ENCODE data around the gene PTPRD. TPM values are rescaled to one million over a fixed set of nuclear protein-coding genes. Genes with fewer than 3 reads are reported as not detected.

PTPRD gene
- total RNA-seq, 1 donor from 2014 or later: 109 TPM

DNA sequence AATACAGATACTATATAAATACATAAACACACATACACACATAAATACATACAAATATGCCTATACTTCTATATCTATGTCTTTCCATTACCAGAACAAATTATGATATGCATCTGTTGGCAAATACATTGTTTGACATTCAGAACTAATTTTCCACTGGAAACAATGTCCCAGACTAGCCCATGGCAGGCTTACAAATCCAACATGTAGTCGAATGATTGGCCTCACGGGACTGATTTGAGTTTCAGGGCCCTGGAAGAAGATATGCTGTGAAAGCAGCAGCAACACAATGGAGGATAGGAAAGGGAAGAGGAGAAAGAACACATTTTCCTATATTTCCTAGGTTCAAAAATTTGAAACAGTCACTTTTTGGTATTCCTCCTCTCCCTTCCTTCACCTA lies 1932.1 kb downstream of the PTPRD start:
- no peak for DNase-seq (ENCODE audit: low spot score in 2 of 2, unreplicated experiment in 2 of 2)
- H3K4me1 Mint-ChIP-seq: peaks cover 21% of the 10 kb centered on the region
- peaks cover 6% of the 10 kb centered on the region for H3K9me3 Mint-ChIP-seq
- H3K27ac Mint-ChIP-seq: no peak overlapping the region
- no peak overlapping the region for H3K4me3 Mint-ChIP-seq
- H3K36me3 Mint-ChIP-seq: peaks cover 3% of the 10 kb centered on the region
- H3K27me3 Mint-ChIP-seq (ENCODE audit: low read depth): no peaks in the 10 kb centered on the region
- TF ChIP-seq, protein P1, sequence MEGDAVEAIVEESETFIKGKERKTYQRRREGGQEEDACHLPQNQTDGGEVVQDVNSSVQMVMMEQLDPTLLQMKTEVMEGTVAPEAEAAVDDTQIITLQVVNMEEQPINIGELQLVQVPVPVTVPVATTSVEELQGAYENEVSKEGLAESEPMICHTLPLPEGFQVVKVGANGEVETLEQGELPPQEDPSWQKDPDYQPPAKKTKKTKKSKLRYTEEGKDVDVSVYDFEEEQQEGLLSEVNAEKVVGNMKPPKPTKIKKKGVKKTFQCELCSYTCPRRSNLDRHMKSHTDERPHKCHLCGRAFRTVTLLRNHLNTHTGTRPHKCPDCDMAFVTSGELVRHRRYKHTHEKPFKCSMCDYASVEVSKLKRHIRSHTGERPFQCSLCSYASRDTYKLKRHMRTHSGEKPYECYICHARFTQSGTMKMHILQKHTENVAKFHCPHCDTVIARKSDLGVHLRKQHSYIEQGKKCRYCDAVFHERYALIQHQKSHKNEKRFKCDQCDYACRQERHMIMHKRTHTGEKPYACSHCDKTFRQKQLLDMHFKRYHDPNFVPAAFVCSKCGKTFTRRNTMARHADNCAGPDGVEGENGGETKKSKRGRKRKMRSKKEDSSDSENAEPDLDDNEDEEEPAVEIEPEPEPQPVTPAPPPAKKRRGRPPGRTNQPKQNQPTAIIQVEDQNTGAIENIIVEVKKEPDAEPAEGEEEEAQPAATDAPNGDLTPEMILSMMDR (IDR thresholded peaks at IDR 0.05; ENCODE audit: unreplicated experiment): no peak

DNA sequence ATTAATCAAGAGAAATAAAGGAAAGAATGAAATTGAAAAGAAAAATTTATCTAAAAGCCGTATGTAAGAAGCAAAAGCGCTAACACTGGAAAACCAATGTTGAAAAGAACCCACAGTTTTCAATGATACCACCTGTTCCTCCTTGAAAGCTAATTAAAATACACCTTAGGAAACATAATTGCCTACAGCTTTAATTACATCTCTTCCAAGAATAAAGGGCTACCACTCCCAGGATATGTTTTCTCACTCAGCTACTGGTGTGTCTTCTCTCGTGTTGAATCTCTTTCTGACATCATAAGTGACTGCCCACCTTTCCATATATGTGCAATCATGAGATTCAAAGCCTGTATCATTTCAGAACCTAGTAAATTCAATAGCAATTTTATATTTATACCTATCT lies 1932.6 kb downstream of the PTPRD start:
- H3K4me3 Mint-ChIP-seq: no peak overlapping the region
- peaks cover 3% of the 10 kb centered on the region for H3K36me3 Mint-ChIP-seq
- H3K4me1 Mint-ChIP-seq: peaks cover 21% of the 10 kb centered on the region
- no peak overlapping the region for H3K27ac Mint-ChIP-seq
- TF ChIP-seq, protein P1 (IDR thresholded peaks at IDR 0.05; ENCODE audit: unreplicated experiment): no peak
- H3K9me3 Mint-ChIP-seq: peaks cover 5% of the 10 kb centered on the region
- no peaks in the 10 kb centered on the region for H3K27me3 Mint-ChIP-seq (ENCODE audit: low read depth)
- no peak for DNase-seq (ENCODE audit: low spot score in 2 of 2, unreplicated experiment in 2 of 2)

DNA sequence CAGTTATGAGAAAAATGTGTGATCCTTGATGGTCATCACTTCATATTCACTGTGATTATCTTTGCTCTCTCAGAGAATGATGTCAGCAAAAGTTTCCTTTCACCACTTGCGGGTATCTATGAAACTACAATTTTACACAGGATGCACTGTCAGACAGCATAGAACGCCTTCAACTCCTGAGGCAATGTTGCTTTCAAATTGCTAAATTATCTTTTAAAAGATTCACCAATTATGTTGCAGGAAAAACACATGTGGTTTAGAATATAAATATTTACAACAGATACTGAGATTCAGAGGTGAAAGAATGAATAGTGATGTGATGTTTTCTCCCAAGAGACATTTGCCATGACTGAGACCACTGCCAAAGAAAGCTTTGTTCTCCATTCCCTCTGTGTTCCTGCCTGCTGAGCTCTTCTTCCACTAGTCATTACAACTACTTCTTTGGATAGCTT lies 1933.4 kb downstream of the PTPRD start:
- TF ChIP-seq, protein P1 (IDR thresholded peaks at IDR 0.05; ENCODE audit: unreplicated experiment): no peak
- Mint-ChIP-seq H3K9me3 (no peaks in the 10 kb centered on the region), H3K27me3 (ENCODE audit: low read depth) (no peaks in the 10 kb centered on the region), H3K27ac (no peak overlapping the region), H3K36me3 (no peaks in the 10 kb centered on the region), H3K4me3 (no peak overlapping the region), H3K4me1 (peaks cover 25% of the 10 kb centered on the region)
- DNase-seq (ENCODE audit: low spot score in 2 of 2, unreplicated experiment in 2 of 2): no peak

DNA sequence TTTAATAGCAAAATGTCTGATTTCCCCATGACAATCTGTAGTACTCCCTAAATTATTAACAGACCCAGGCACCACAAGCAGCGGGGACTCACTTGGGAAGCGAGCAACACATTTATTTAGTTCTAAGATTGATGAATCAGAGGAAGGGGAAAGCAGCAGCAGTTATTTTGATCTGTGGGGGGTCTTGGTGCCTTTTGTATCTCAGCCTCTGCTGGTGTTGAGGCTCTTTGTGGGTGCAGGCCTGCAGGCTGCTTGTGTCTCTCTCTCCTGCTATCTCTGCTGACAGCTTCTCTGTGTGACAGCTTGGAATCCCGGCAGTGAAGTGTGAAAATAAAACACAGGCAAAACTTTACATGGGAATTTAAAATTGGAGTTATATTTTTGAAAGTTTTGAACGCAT lies 1935.1 kb downstream of the PTPRD start:
- TF ChIP-seq, protein P1 (IDR thresholded peaks at IDR 0.05; ENCODE audit: unreplicated experiment): no peak
- no peak overlapping the region for H3K4me3 Mint-ChIP-seq
- no peaks in the 10 kb centered on the region for H3K27me3 Mint-ChIP-seq (ENCODE audit: low read depth)
- no peaks in the 10 kb centered on the region for H3K36me3 Mint-ChIP-seq
- H3K27ac Mint-ChIP-seq: no peak overlapping the region
- DNase-seq (ENCODE audit: low spot score in 2 of 2, unreplicated experiment in 2 of 2): no peak
- no peaks in the 10 kb centered on the region for H3K9me3 Mint-ChIP-seq
- peaks cover 27% of the 10 kb centered on the region for H3K4me1 Mint-ChIP-seq

DNA sequence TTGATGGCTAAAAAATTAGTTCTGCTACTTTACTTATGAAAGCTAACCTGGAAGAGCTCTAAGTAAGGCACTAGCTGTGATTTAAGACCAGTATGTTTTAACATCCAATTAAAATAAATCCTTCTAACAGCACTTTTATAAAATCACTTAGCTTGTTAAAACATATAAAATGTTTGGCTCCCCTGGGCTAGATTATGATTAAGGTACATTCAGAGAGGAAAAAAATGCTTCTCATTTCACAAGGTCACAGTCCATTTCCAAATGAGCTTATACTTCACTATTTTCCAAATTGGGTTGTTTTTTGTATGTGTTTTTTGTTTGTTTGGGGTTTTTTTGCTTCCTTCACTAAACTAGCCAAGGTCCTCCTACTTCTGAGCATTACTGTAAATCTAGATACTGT lies 1938.3 kb downstream of the PTPRD start:
- Mint-ChIP-seq H3K27me3 (ENCODE audit: low read depth) (no peaks in the 10 kb centered on the region), H3K9me3 (no peaks in the 10 kb centered on the region), H3K4me3 (no peak overlapping the region), H3K4me1 (peaks cover 25% of the 10 kb centered on the region), H3K36me3 (no peaks in the 10 kb centered on the region), H3K27ac (no peak overlapping the region)
- DNase-seq (ENCODE audit: low spot score in 2 of 2, unreplicated experiment in 2 of 2): no peak
- TF ChIP-seq, protein P1 (IDR thresholded peaks at IDR 0.05; ENCODE audit: unreplicated experiment): no peak

DNA sequence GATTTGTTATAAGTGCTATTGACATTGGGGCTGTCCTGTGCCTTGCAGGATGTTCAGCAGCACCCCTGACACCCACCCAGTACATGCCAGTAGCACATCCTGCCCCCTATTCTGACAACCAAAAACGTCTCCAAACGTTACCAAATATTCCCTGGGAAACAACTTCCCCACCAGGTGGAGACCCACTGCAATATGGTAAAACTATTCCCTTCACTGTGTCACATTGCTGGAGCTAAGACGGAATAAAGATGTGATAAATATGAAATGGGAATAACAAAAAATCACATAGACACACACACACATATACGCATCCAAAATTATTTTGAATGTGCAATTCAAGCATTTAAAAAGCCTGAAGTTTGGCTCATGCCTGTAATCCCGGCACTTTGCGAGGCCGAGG lies 1939.0 kb downstream of the PTPRD start:
- Mint-ChIP-seq H3K27me3 (ENCODE audit: low read depth) (no peaks in the 10 kb centered on the region), H3K4me1 (peaks cover 22% of the 10 kb centered on the region), H3K36me3 (no peaks in the 10 kb centered on the region), H3K9me3 (no peaks in the 10 kb centered on the region), H3K4me3 (no peak overlapping the region), H3K27ac (no peak overlapping the region)
- DNase-seq (ENCODE audit: low spot score in 2 of 2, unreplicated experiment in 2 of 2): no peak
- TF ChIP-seq, protein P1 (IDR thresholded peaks at IDR 0.05; ENCODE audit: unreplicated experiment): no peak

Data from mesothelial cell of epicardium (in vitro differentiated cells).